Mucosa of descending colon (tissue), 3 donors: Measurements from ENCODE around the gene FSTL1. TPM values are rescaled to one million over a fixed set of nuclear protein-coding genes. Genes with fewer than 3 reads are reported as not detected.

Source experiments
- ATAC-seq: fragments of 200-7000 bp; cut with Tn5 transposase; one replicate; pipeline ENCODE4 v1.9.1; 2020; ENCODE audit warnings: mild to moderate bottlenecking, moderate library complexity
- DNase-seq, 3 donors: peaks; one replicate each; pipeline ENCODE4 v3.0.0-alpha.2; 2020
- H3K36me3 ChIP-seq: fragments of 200-600 bp; one replicate; pipeline ENCODE4 v1.8.0; 2021; ENCODE audit warnings: low read depth, mild to moderate bottlenecking
- H3K4me1 ChIP-seq: fragments of 200-600 bp; one replicate; pipeline ENCODE4 v1.8.0; 2021; ENCODE audit warnings: low read depth, mild to moderate bottlenecking
- H3K4me3 ChIP-seq: fragments of 200-600 bp; one replicate; pipeline ENCODE4 v1.8.0; 2021; ENCODE audit warnings: mild to moderate bottlenecking
- H3K9me3 ChIP-seq: fragments of 200-600 bp; one replicate; pipeline ENCODE4 v1.8.0; 2021; ENCODE audit warnings: mild to moderate bottlenecking
- CTCF ChIP-seq: fragments of 200-600 bp; IDR thresholded peaks from one replicate; pipeline ENCODE4 v1.8.0; 2022; ENCODE audit warnings: antibody characterized with exemption, mild to moderate bottlenecking
- intact Hi-C, 2 donors: fragments of 100-400 bp; cut with DNase I in 1 of 2; cut with micrococcal nuclease in 1 of 2; formaldehyde crosslinking; loops; one replicate each; pipeline versions ENCODE4 v1.11.0 to v1.11.1; 2022; cut with DNase I, micrococcal nuclease
- total RNA-seq, 3 donors: library from RNA; stranded (reverse); fragmentation: NEBNext Ultra II Directional in 2 of 3; extraction: Animal tissue kit (Norgen Biotek cat#: 25700) in 2 of 3; gene quantifications; one replicate each; pipeline versions ENCODE4 v1.2.1 to v1.2.4, GENCODE V29; 2021 to 2023
- donor health status: DM: no; HTN: no; CAD: no; lungs with moderate emphysema.
- donor health status: DM: no; HTN: no; CAD: no.
- donor health status: DM: no; HTN: yes; CAD: no.

FSTL1 gene
- total RNA-seq, 3 donors from 2014 or later: 28.1 to 246 (median 108) TPM

- H3K4me3 ChIP-seq: no peak overlapping the region
- no peaks in the 10 kb centered on the region for H3K4me1 ChIP-seq
- intact Hi-C loops: no loop called here
- no peak for ATAC-seq
- no peak for DNase-seq
- no peaks in the 10 kb centered on the region for H3K36me3 ChIP-seq
- no peak for TF ChIP-seq CTCF
- H3K9me3 ChIP-seq: no peaks in the 10 kb centered on the region
These were observed 27.0 kb upstream of the FSTL1 start for GRCh38 chr3:120477781-120478180.

GRCh38 chr3:120475722-120476377 is 25.1 kb upstream of the FSTL1 start:
- no peak for TF ChIP-seq CTCF
- no peaks in the 10 kb centered on the region for H3K9me3 ChIP-seq
- ATAC-seq (no peak), DNase-seq (no peak)
- no peaks in the 10 kb centered on the region for H3K36me3 ChIP-seq
- no peak overlapping the region for H3K4me3 ChIP-seq
- no peaks in the 10 kb centered on the region for H3K4me1 ChIP-seq
- intact Hi-C loops: no loop called here

- Histone ChIP-seq H3K9me3 (no peaks in the 10 kb centered on the region), H3K36me3 (no peaks in the 10 kb centered on the region), H3K4me3 (no peak overlapping the region), H3K4me1 (no peaks in the 10 kb centered on the region)
- DNase-seq: no peak
- intact Hi-C loops: no loop called here
- no peak for TF ChIP-seq CTCF
- no peak for ATAC-seq
These were observed 23.3 kb upstream of the FSTL1 start for GRCh38 chr3:120473896-120474675.

GRCh38 chr3:120473389-120473788 is 22.6 kb upstream of the FSTL1 start:
- H3K4me3 ChIP-seq: no peak overlapping the region
- no peaks in the 10 kb centered on the region for H3K9me3 ChIP-seq
- H3K36me3 ChIP-seq: no peaks in the 10 kb centered on the region
- no peak for ATAC-seq
- intact Hi-C loops: no loop called here
- H3K4me1 ChIP-seq: no peaks in the 10 kb centered on the region
- no peak for DNase-seq
- TF ChIP-seq CTCF: no peak

GRCh38 chr3:120472121-120472844 is 21.5 kb upstream of the FSTL1 start:
- intact Hi-C loops: no loop called here
- ATAC-seq (no peak), DNase-seq (no peak)
- H3K36me3 ChIP-seq: no peaks in the 10 kb centered on the region
- no peaks in the 10 kb centered on the region for H3K4me1 ChIP-seq
- H3K9me3 ChIP-seq: no peaks in the 10 kb centered on the region
- TF ChIP-seq CTCF: no peak
- H3K4me3 ChIP-seq: no peak overlapping the region
